ENCODE measurements around the gene PIK3R6.
A peak's percentile ranks its signal among the peaks of the same experiment; 100 is the strongest.

Gene PIK3R6

GRCh38 chr17:8793649-8794048 is 73.8 kb downstream of the PIK3R6 start:
- DNase-seq (ENCODE audit: low read depth), result no peak

GRCh38 chr17:8792646-8793045 is 74.8 kb downstream of the PIK3R6 start:
- DNase-seq (ENCODE audit: low read depth), result no peak

- DNase-seq (ENCODE audit: low read depth), result no peak
These were observed 75.6 kb downstream of the PIK3R6 start for GRCh38 chr17:8791910-8792270.

GRCh38 chr17:8791248-8791909 is 76.1 kb downstream of the PIK3R6 start:
- no peak for DNase-seq (ENCODE audit: low read depth)

- no peak for DNase-seq (ENCODE audit: low read depth)
These were observed 77.7 kb downstream of the PIK3R6 start for GRCh38 chr17:8789743-8790142.

GRCh38 chr17:8788998-8789397 is 78.5 kb downstream of the PIK3R6 start:
- DNase-seq (ENCODE audit: low read depth), result no peak

- DNase-seq (ENCODE audit: low read depth), result peak; percentile 35
These were observed 81.7 kb downstream of the PIK3R6 start for GRCh38 chr17:8785547-8786413.

- DNase-seq (ENCODE audit: low read depth), result no peak
These were observed 85.3 kb downstream of the PIK3R6 start for GRCh38 chr17:8782176-8782575.

GRCh38 chr17:8781776-8782175 is 85.7 kb downstream of the PIK3R6 start:
- DNase-seq (ENCODE audit: low read depth), result no peak

- DNase-seq (ENCODE audit: low read depth), result no peak
These were observed 90.6 kb downstream of the PIK3R6 start for GRCh38 chr17:8776881-8777280.

GRCh38 chr17:8776248-8776647 is 91.2 kb downstream of the PIK3R6 start:
- no peak for DNase-seq (ENCODE audit: low read depth)

- no peak for DNase-seq (ENCODE audit: low read depth)
These were observed 100.7 kb downstream of the PIK3R6 start for GRCh38 chr17:8766731-8767130.

GRCh38 chr17:8762012-8762411 is 105.5 kb downstream of the PIK3R6 start:
- DNase-seq (ENCODE audit: low read depth), result no peak

GRCh38 chr17:8758137-8758596 is 109.3 kb downstream of the PIK3R6 start, which contains the start of gene SPDYE4:
Gene SPDYE4, minus strand, starts transcription at chr17:8758546. Its CDS starts 164 bp downstream, at chr17:8758382.
- DNase-seq (ENCODE audit: low read depth), result no peak

GRCh38 chr17:8757189-8757588 is 110.3 kb downstream of the PIK3R6 start:
- DNase-seq (ENCODE audit: low read depth), result no peak

GRCh38 chr17:8755590-8756255 is 111.8 kb downstream of the PIK3R6 start:
- no peak for DNase-seq (ENCODE audit: low read depth)

- no peak for DNase-seq (ENCODE audit: low read depth)
These were observed 112.6 kb downstream of the PIK3R6 start for GRCh38 chr17:8754890-8755289.

GRCh38 chr17:8753976-8754440 is 113.5 kb downstream of the PIK3R6 start:
- DNase-seq (ENCODE audit: low read depth), result no peak

GRCh38 chr17:8753136-8753975 is 114.1 kb downstream of the PIK3R6 start:
- no peak for DNase-seq (ENCODE audit: low read depth)

Data from T follicular helper cell (primary cell).